NCI-H1436 treated with DMSO at 0.1 percent for 48 hours (cell line): ENCODE data around the gene TAF11L10.
"Not testable (repeated sequence)": the region's sequence is repeated elsewhere in the genome, so short reads cannot be mapped to it uniquely, and the experiment has no call there.

Experiments used
- DNase-seq: peaks from one replicate; lab custom pipeline; 2025; lab: John Stamatoyannopoulos, UW

TAF11L10 gene

DNA sequence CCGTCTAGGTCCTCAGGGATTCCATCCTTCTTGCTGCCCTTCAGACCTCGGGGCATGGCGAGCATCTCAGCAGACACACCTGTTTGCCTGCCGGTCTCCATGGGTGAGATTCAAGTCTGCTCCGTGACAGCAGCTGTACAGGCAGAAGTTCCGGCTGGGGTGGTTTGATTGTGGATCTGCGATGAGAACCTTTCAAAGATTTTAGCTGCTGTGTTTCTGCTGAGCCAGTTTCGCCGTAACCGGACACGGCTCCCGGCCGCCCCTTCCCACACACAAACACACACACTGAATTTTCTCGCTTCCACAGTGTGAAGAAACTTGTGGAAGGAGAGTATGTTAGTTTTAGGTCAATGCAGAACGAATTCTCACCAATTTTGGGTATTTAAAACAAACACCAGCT lies at the start of gene TAF11L10:
Gene TAF11L10, minus strand, starts transcription at position 101 of the 400 bp plus-strand sequence.
- not testable (repeated sequence) for DNase-seq

DNA sequence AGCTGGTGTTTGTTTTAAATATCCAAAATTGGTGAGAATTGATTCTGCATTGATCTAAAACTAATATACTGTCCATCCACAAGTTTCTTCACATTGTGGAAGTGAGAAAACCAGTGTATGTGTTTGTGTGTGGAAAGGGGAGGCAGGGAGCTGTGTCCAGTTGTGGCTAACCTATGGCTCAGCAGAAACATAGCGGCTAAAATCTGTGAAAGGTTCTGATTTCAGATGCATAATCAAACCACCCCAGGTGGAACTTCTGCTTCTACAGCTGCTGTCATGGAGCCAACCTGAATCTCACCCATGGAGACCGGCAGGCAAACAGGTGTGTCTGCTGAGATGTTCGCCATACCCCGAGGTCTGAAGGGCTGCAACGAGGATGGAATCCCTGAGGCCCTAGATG lies 36.5 kb upstream of the TAF11L10 start, which contains the start of gene TAF11L14:
Gene TAF11L14, plus strand, starts transcription at position 301 of the 400 bp plus-strand sequence.
- no peak for DNase-seq

- not testable (repeated sequence) for DNase-seq
Measured at GRCh38 chr5:17631788-17632187, 34.2 kb upstream of the TAF11L10 start, which contains the start of gene TAF11L13. Gene TAF11L13, plus strand, starts transcription at chr5:17632088.

- DNase-seq, result no peak
Measured at GRCh38 chr5:17625686-17626085, 28.1 kb upstream of the TAF11L10 start.

DNA sequence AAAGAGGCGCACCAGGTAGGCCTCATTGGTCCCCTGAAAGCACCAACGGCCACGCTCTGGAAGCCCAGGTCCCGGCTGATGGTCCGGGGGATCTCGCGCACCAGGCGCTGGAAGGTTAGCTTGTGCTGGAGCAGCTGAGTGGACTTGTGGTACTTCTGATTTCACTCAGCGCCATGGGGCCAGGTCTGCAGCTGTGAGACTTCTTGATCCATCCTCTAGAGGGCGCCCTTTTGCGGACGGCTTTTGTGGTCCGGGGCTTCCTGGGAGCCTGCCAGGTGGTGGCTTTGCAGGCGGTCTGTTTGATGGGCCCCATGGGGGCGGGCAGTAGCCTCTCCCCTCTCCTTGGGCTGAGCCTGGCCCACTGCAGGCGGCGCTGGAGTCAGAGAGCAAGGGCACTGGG lies 23.0 kb upstream of the TAF11L10 start:
- DNase-seq, result no peak

DNA sequence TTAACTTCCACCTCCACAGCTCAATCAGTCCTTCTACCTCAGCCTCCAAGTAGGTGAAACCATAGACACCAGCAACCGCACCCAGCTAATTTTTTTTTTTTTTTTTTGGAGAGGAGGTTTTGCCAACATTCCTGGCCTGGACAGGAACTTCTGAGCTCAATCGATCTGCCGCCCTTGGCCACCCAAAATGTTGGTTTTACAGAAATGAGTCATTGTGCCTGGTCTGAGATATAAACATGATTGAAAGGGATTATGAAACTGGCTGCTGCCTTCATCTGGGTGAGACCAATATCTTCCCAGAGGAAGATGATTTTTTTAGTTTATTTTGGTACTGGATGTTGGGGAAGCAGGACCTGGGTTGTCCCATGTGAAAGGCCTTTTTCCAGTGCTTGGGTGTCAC lies 21.7 kb upstream of the TAF11L10 start:
- no peak for DNase-seq

- DNase-seq, result no peak
Measured at GRCh38 chr5:17614872-17615605, 17.4 kb upstream of the TAF11L10 start.

GRCh38 chr5:17610092-17610491 lies 12.5 kb upstream of the TAF11L10 start, which contains the start of gene TAF11L12:
Gene TAF11L12, plus strand, starts transcription at chr5:17610392.
- not testable (repeated sequence) for DNase-seq

- not testable (repeated sequence) for DNase-seq
Measured at GRCh38 chr5:17607461-17607860, 9.8 kb upstream of the TAF11L10 start.

- no peak for DNase-seq
Measured at GRCh38 chr5:17604951-17605350, 7.3 kb upstream of the TAF11L10 start.

- DNase-seq, result not testable (repeated sequence)
Measured at GRCh38 chr5:17603880-17604279, 6.3 kb upstream of the TAF11L10 start, which contains the start of gene TAF11L11. Gene TAF11L11, plus strand, starts transcription at chr5:17604183.

DNA sequence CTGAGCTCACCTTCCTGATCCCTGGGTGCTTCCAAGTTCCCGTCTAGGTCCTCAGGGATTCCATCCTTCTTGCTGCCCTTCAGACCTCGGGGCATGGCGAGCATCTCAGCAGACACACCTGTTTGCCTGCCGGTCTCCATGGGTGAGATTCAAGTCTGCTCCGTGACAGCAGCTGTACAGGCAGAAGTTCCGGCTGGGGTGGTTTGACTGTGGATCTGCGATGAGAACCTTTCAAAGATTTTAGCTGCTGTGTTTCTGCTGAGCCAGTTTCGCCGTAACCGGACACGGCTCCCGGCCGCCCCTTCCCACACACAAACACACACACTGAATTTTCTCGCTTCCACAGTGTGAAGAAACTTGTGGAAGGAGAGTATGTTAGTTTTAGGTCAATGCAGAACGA lies 3.4 kb downstream of the TAF11L10 start, which contains the start of gene TAF11L9:
Gene TAF11L9, minus strand, starts transcription at position 140 of the 400 bp plus-strand sequence.
- DNase-seq, result not testable (repeated sequence)

- DNase-seq, result not testable (repeated sequence)
Measured at GRCh38 chr5:17590860-17591259, 6.8 kb downstream of the TAF11L10 start, which contains the start of gene TAF11L8. Gene TAF11L8, minus strand, starts transcription at chr5:17590960.

DNA sequence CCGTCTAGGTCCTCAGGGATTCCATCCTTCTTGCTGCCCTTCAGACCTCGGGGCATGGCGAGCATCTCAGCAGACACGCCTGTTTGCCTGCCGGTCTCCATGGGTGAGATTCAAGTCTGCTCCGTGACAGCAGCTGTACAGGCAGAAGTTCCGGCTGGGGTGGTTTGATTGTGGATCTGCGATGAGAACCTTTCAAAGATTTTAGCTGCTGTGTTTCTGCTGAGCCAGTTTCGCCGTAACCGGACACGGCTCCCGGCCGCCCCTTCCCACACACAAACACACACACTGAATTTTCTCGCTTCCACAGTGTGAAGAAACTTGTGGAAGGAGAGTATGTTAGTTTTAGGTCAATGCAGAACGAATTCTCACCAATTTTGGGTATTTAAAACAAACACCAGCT lies 12.0 kb downstream of the TAF11L10 start, which contains the start of gene TAF11L7:
Gene TAF11L7, minus strand, starts transcription at position 101 of the 400 bp plus-strand sequence.
- not testable (repeated sequence) for DNase-seq
